Hepatocyte (in vitro differentiated cells): ENCODE measurements around the gene CROCC. TPM values are rescaled to one million over a fixed set of nuclear protein-coding genes. Genes with fewer than 3 reads are reported as not detected.

Experiments used
- DNase-seq: peaks from one replicate; pipeline ENCODE4 v3.0.0-alpha.2; 2016; ENCODE audit warnings: low spot score
- H2AFZ ChIP-seq: fragments of 200-600 bp; sonication (generic); 2 replicates; pipeline ENCODE4 v1.6.0; 2016; ENCODE audit warnings: antibody characterized with exemption, mild to moderate bottlenecking
- H3K27ac ChIP-seq: fragments of 200-600 bp; sonication (generic); 2 replicates; pipeline ENCODE4 v1.5.1; 2016; ENCODE audit warnings: mild to moderate bottlenecking
- H3K27me3 ChIP-seq: fragments of 200-600 bp; sonication (generic); 2 replicates; pipeline ENCODE4 v1.6.1; 2016
- H3K36me3 ChIP-seq: fragments of 200-600 bp; sonication (generic); replicated peaks from 2 replicates; pipeline ENCODE4 v1.5.1; 2016; ENCODE audit warnings: low read depth; ENCODE audit not compliant: insufficient read depth
- H3K4me1 ChIP-seq: fragments of 200-600 bp; sonication (generic); 2 replicates; pipeline ENCODE4 v1.5.1; 2016; ENCODE audit warnings: mild to moderate bottlenecking, moderate library complexity; ENCODE audit not compliant: insufficient read depth
- H3K4me2 ChIP-seq: fragments of 200-600 bp; sonication (generic); 2 replicates; pipeline ENCODE4 v1.6.0; 2016
- H3K4me3 ChIP-seq: fragments of 200-600 bp; sonication (generic); 2 replicates; pipeline ENCODE4 v1.5.1; 2016; ENCODE audit warnings: mild to moderate bottlenecking
- H3K79me2 ChIP-seq: fragments of 200-600 bp; sonication (generic); 2 replicates; pipeline ENCODE4 v1.6.0; 2017; ENCODE audit warnings: mild to moderate bottlenecking
- H3K9me2 ChIP-seq: fragments of 200-600 bp; sonication (generic); replicated peaks from 2 replicates; pipeline ENCODE4 v1.6.0; 2017; ENCODE audit warnings: mild to moderate bottlenecking; ENCODE audit not compliant: insufficient read depth
- H3K9me3 ChIP-seq: fragments of 200-600 bp; sonication (generic); 2 replicates; pipeline ENCODE4 v1.5.1; 2016; ENCODE audit warnings: low read depth, mild to moderate bottlenecking
- H4K20me1 ChIP-seq: fragments of 200-600 bp; sonication (generic); 2 replicates; pipeline ENCODE4 v1.6.0; 2016; ENCODE audit warnings: mild to moderate bottlenecking; ENCODE audit not compliant: insufficient read depth, poor library complexity, severe bottlenecking
- EZH2 ChIP-seq: fragments of 200-600 bp; sonication (generic); IDR thresholded peaks from 2 replicates; pipeline ENCODE4 v1.6.1; 2016; ENCODE audit warnings: antibody characterized with exemption, mild to moderate bottlenecking, borderline replicate concordance
- EZH2phosphoT487 ChIP-seq: fragments of 200-600 bp; sonication (generic); IDR thresholded peaks from one replicate; pipeline ENCODE4 v1.6.1; 2018; ENCODE audit warnings: antibody characterized with exemption, mild to moderate bottlenecking, low read depth, moderate library complexity; ENCODE audit not compliant: unreplicated experiment, severe bottlenecking
- WGBS: methylation state at CpG from one replicate; pipeline ENCODE4 v1.1.6; 2016; ENCODE audit warnings: low lambda C conversion rate; ENCODE audit errors: missing lambda C conversion rate; 5-methylcytosine and 5-hydroxymethylcytosine counted together
- polyA plus RNA-seq: library from polyadenylated mRNA; unstranded; fragments of >200 nt; fragmentation: Nextera tagmentation; extraction: Ambion mirVana; gene quantifications from 2 replicates; pipeline ENCODE4 v1.2.1, GENCODE V29; 2016
- total RNA-seq: library from RNA; depleted of rRNA; stranded (reverse); fragments of >200 nt; gene quantifications from 2 replicates; pipeline ENCODE4 v1.2.3, GENCODE V29; 2014
- TF ChIP-seq, protein P1 (sequence below): fragments of 200-600 bp; sonication (generic); IDR thresholded peaks from 2 replicates; pipeline ENCODE4 v1.5.1; 2016; ENCODE audit warnings: antibody characterized with exemption, mild to moderate bottlenecking; ENCODE audit not compliant: poor library complexity

CROCC gene
- total and polyA plus RNA-seq, 2 experiments from 2014 or later = 21.9 to 23.0 TPM

DNA sequence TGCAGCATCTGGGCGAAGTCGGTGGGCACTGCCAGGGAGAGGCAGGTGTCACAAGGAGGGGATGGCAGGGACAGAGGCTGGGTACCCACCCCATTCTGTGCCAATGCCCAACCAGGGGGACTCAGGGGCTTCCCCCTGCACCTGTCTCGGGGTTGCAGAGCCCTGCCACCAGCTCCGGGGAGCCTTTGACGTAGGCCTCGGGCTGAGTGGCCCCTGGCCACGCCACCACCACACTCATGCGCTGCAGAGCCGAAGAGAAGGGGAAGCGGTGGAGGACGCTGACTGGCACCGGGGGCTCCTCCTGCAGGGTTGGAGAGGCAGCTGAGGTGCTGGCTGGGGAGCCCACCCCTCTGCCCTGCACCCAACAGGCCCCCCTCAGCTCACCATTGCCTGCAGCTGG lies 70.4 kb downstream of the CROCC start:
- H3K4me3 ChIP-seq = no peak overlapping the region
- no peaks in the 10 kb centered on the region for H3K9me2 ChIP-seq
- H2AFZ ChIP-seq = no peak overlapping the region
- H3K4me2 ChIP-seq = no peak overlapping the region
- no peaks in the 10 kb centered on the region for H3K79me2 ChIP-seq
- DNase-seq = no peak
- no peaks in the 10 kb centered on the region for H3K36me3 ChIP-seq
- H3K9me3 ChIP-seq = no peaks in the 10 kb centered on the region
- no peak overlapping the region for H3K27ac ChIP-seq
- H3K4me1 ChIP-seq = no peaks in the 10 kb centered on the region
- WGBS = 98% methylated on average over 12 of the region's 12 CpGs
- H3K27me3 ChIP-seq = no peaks in the 10 kb centered on the region
- H4K20me1 ChIP-seq = no peaks in the 10 kb centered on the region
- TF ChIP-seq, protein P1, sequence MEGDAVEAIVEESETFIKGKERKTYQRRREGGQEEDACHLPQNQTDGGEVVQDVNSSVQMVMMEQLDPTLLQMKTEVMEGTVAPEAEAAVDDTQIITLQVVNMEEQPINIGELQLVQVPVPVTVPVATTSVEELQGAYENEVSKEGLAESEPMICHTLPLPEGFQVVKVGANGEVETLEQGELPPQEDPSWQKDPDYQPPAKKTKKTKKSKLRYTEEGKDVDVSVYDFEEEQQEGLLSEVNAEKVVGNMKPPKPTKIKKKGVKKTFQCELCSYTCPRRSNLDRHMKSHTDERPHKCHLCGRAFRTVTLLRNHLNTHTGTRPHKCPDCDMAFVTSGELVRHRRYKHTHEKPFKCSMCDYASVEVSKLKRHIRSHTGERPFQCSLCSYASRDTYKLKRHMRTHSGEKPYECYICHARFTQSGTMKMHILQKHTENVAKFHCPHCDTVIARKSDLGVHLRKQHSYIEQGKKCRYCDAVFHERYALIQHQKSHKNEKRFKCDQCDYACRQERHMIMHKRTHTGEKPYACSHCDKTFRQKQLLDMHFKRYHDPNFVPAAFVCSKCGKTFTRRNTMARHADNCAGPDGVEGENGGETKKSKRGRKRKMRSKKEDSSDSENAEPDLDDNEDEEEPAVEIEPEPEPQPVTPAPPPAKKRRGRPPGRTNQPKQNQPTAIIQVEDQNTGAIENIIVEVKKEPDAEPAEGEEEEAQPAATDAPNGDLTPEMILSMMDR = no peak
- TF ChIP-seq EZH2 (no peak), EZH2phosphoT487 (no peak)

DNA sequence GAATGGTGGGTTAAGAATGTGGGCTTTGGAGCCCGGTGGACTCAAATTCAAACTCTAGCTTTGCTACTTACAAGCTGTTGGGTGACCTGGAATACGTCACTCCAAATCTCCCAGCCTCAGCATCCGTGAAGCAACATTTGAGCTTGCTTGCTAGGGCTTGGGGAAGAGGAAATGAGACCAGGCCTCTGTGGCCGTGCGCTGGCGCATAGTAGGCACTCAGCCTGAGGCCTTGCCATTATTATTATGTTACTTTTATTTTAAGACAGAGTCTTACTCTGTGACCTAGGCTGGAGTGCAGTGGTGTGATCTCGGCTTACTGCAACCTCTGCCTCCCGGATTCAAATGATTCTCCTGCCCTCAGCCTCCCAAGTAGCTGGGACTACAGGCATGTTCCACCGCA lies 70.9 kb downstream of the CROCC start:
- Histone ChIP-seq H3K27ac (no peak overlapping the region), H3K4me1 (no peaks in the 10 kb centered on the region), H2AFZ (no peak overlapping the region), H3K79me2 (no peaks in the 10 kb centered on the region), H3K36me3 (no peaks in the 10 kb centered on the region), H3K27me3 (no peaks in the 10 kb centered on the region), H3K9me3 (no peaks in the 10 kb centered on the region), H3K9me2 (no peaks in the 10 kb centered on the region), H3K4me2 (no peak overlapping the region), H4K20me1 (no peaks in the 10 kb centered on the region), H3K4me3 (no peak overlapping the region)
- no peak for DNase-seq
- TF ChIP-seq, protein P1 = no peak
- TF ChIP-seq EZH2phosphoT487 (no peak), EZH2 (no peak)
- 90% methylated on average over 9 of the region's 9 CpGs for WGBS

DNA sequence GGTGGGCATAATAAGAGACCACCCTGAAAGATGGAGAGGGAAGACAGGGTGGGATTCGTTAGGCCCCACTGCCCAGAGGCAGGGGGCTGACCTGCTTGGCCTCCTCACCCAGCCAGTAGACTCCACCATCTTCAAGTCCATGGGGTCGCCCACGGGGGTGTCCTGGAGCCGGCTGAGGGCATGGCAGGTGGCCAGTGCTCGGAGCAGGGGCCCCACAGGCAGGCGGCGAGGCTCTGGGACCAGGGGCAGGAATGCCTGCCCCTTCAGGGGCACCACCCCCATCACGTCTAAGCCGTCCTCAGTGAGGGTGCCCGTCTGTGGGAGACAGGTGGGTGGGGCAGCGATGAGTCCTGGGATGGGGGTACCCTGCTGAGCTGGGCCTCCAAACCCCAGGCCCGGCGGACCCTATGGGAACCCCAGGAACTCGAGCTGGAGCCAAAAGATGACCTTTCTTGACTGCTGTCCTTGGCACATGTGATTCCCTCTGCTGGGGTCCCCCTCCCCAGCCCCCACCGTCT lies 71.8 kb downstream of the CROCC start:
- Histone ChIP-seq H3K4me2 (no peak overlapping the region), H3K79me2 (no peaks in the 10 kb centered on the region), H4K20me1 (no peaks in the 10 kb centered on the region), H3K27me3 (no peaks in the 10 kb centered on the region), H3K36me3 (no peaks in the 10 kb centered on the region), H3K27ac (no peak overlapping the region), H3K4me3 (no peak overlapping the region), H3K9me2 (no peaks in the 10 kb centered on the region), H3K9me3 (no peaks in the 10 kb centered on the region), H2AFZ (no peak overlapping the region), H3K4me1 (no peaks in the 10 kb centered on the region)
- TF ChIP-seq, protein P1 = no peak
- TF ChIP-seq EZH2 = no peak
- WGBS = 96% methylated on average over 13 of the region's 15 CpGs
- DNase-seq = no peak

DNA sequence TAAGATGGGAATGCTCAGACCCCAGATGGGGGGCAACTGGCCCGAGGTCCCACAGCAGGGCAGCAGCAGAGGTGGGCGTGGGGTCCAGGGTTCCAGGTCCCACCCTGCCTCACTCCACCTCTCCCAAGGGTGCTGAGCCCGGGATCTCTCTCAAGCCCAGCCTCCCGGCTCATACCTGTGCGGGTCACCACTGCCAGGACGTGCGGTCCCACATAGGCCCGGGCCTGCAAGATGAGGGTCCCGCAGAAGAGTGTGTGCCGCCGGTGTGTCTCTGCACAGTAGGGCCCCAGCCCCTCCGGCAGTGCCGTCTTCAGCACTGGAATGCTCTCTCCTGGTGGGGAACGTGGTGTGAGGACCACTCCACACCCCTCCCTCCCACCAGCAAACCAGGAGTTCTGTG lies 75.1 kb downstream of the CROCC start:
- DNase-seq = no peak
- 97% methylated on average over 14 of the region's 14 CpGs for WGBS
- H3K4me1 ChIP-seq = no peaks in the 10 kb centered on the region
- no peak overlapping the region for H3K4me3 ChIP-seq
- H3K27ac ChIP-seq = no peak overlapping the region
- H3K9me2 ChIP-seq = no peaks in the 10 kb centered on the region
- H2AFZ ChIP-seq = no peak overlapping the region
- H4K20me1 ChIP-seq = no peaks in the 10 kb centered on the region
- H3K79me2 ChIP-seq = no peaks in the 10 kb centered on the region
- H3K27me3 ChIP-seq = no peaks in the 10 kb centered on the region
- no peaks in the 10 kb centered on the region for H3K9me3 ChIP-seq
- TF ChIP-seq, protein P1 = no peak
- no peak for TF ChIP-seq EZH2
- TF ChIP-seq EZH2phosphoT487 = no peak
- no peaks in the 10 kb centered on the region for H3K36me3 ChIP-seq
- no peak overlapping the region for H3K4me2 ChIP-seq
